ENCODE results near the gene ABCC6. TPM values are rescaled to one million over a fixed set of nuclear protein-coding genes. Genes with fewer than 3 reads are reported as not detected.
"Not testable (repeated sequence)": the region's sequence is repeated elsewhere in the genome, so short reads cannot be mapped to it uniquely, and the experiment has no call there.

ABCC6 gene
- polyA plus RNA-seq, 1 of the 3 experiments (the other 2 are of a cell fraction), result 0.71 TPM

DNA sequence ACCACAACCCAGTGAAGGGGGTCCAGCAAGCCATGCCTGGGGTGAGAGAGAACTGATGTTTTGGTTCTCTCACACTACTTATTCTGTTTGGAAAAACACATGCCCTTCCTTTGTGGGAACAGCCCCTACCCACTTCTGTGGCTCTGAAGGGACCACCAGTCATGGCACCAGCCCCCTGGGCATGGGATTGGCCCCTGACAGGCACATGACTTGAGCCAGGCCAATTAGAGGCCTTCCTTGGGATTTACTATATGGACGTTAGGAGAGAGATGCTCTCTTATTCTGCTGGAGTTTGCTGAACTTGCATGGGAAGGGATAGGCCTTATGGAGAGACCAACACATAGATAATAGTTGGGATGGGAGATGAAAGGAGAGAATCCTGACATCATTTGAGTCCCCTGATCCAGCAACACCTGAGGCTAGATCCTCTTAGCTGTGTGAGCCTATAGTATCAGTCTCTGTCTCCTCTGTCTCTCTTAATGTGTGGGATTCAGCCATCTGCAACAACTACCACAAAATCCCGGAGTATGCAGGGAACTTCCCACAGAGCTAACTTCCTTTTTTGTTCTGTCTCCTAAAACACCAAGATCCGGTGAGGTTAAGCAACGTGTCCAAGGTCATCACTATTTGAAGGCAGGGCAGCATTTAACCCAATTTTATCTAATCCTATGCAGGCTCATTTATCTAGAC, 16.1 kb downstream of the ABCC6 start:
- CTCF ChIA-PET; H3K79me2 ChIP-seq (ENCODE audit: insufficient read depth); H3K9me2 ChIP-seq: not testable (repeated sequence)

DNA sequence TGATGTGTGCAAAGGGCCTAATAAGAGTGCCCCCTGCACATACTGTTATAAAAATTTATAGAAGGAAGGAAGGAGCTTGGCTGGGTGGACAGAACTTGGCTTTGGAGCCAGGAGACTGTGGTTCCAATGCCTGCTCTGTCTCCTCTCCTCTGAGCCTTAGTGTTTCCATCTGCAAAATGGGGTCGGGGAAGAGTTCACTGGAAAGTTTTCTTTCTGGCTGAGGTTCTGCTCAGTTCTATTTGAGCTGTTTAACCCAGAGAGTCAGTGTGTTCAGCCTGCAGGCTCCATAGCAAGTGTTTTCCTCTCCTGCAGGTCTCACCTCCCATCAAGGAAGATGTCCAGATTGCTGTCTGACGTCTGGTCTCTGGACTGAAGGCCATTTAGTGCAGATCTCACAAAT, 17.4 kb downstream of the ABCC6 start:
- 83% methylated on average over 1 of the region's 2 CpGs for WGBS (ENCODE audit: low lambda C conversion rate)
- H3K4me2 ChIP-seq; H3K79me2 ChIP-seq (ENCODE audit: insufficient read depth); H3K36me3 ChIP-seq (replicated peaks in 1 of 2; ENCODE audit: control insufficient read depth in 1 of 2, insufficient read depth in 2 of 2, low read length in 1 of 2); DNase-seq; H3K4me1 ChIP-seq (ENCODE audit: control insufficient read depth in 1 of 2, insufficient read depth in 2 of 2, low read depth in 1 of 2, low read length in 1 of 2); H3K9ac ChIP-seq; H2AFZ ChIP-seq (ENCODE audit: low read depth); POLR2A ChIA-PET; H3K27ac ChIP-seq (ENCODE audit: low read depth in 2 of 2, low read length in 1 of 2); H3K9me3 ChIP-seq; H3K27me3 ChIP-seq (ENCODE audit: insufficient read depth); H3K4me3 ChIP-seq (ENCODE audit: low read depth in 2 of 2, low read length in 1 of 2); H3F3A ChIP-seq (replicated peaks; ENCODE audit: insufficient read depth); CTCF ChIA-PET; H3K9me2 ChIP-seq; H4K20me1 ChIP-seq (ENCODE audit: insufficient read depth): not testable (repeated sequence)

More for the DNA sequence above, 16.1 kb downstream of the ABCC6 start:
- H3K9ac ChIP-seq; H3F3A ChIP-seq (replicated peaks; ENCODE audit: insufficient read depth); H4K20me1 ChIP-seq (ENCODE audit: insufficient read depth); H3K27ac ChIP-seq (ENCODE audit: low read depth in 2 of 2, low read length in 1 of 2); H3K27me3 ChIP-seq (ENCODE audit: insufficient read depth); H3K36me3 ChIP-seq (replicated peaks in 1 of 2; ENCODE audit: control insufficient read depth in 1 of 2, insufficient read depth in 2 of 2, low read length in 1 of 2); DNase-seq; H3K4me2 ChIP-seq; H2AFZ ChIP-seq (ENCODE audit: low read depth); H3K4me1 ChIP-seq (ENCODE audit: control insufficient read depth in 1 of 2, insufficient read depth in 2 of 2, low read depth in 1 of 2, low read length in 1 of 2); H3K4me3 ChIP-seq (ENCODE audit: low read depth in 2 of 2, low read length in 1 of 2); POLR2A ChIA-PET; H3K9me3 ChIP-seq: not testable (repeated sequence)
- WGBS (ENCODE audit: low lambda C conversion rate), result 50% methylated on average over 1 of the region's 4 CpGs

DNA sequence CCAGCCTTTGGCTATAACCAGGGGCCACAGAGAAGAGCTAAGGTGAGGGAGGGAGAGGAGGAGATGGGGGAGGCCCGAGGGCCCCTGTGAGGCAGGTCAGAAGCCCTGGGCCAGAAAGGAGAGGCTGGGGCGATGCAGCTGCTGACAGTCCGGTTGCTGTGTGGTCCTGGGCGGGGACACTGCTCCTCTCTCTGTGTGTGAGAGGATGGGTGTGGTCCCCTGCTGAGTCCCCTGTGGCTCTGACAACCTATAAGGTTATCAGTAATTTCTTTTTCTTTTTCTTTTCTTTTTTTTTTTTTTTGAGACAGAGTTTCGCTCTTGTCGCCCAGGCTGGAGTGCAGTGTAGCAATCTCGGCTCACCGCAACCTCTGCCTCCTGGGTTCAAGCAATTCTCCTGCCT, 18.7 kb downstream of the ABCC6 start:
- H3K4me2 ChIP-seq; H3K9me2 ChIP-seq; H3K27me3 ChIP-seq (ENCODE audit: insufficient read depth); POLR2A ChIA-PET; H3K9ac ChIP-seq; H3K9me3 ChIP-seq; H3K4me3 ChIP-seq (ENCODE audit: low read depth in 2 of 2, low read length in 1 of 2); H3K79me2 ChIP-seq (ENCODE audit: insufficient read depth); H3K27ac ChIP-seq (ENCODE audit: low read depth in 2 of 2, low read length in 1 of 2); H3K4me1 ChIP-seq (ENCODE audit: control insufficient read depth in 1 of 2, insufficient read depth in 2 of 2, low read depth in 1 of 2, low read length in 1 of 2); DNase-seq; H4K20me1 ChIP-seq (ENCODE audit: insufficient read depth); H3F3A ChIP-seq (replicated peaks; ENCODE audit: insufficient read depth); H2AFZ ChIP-seq (ENCODE audit: low read depth); CTCF ChIA-PET; H3K36me3 ChIP-seq (replicated peaks in 1 of 2; ENCODE audit: control insufficient read depth in 1 of 2, insufficient read depth in 2 of 2, low read length in 1 of 2): not testable (repeated sequence)
- WGBS (ENCODE audit: low lambda C conversion rate), result 84% methylated on average over 8 of the region's 8 CpGs

DNA sequence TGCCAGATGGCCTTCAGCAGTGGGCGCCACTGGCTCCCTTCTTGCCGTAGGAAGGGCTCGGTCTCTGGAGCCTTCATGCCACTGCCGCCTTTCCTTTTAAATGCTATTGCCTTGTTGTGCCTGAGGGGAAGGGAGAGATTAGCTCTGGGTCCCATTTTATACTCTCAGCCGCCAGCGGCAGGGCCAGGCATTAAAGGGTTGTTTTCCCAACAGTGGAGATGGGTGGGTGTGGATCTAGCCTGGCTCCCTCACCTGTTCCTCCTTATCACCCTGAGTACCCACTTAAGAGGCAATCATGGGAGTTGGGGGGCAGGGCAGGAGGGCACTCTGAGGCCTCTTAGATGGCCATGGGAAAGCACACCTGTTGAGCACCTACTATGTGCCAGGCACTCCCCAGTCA, 19.8 kb downstream of the ABCC6 start:
- CTCF ChIA-PET; H3K4me3 ChIP-seq (ENCODE audit: low read depth in 2 of 2, low read length in 1 of 2); H3K27me3 ChIP-seq (ENCODE audit: insufficient read depth); POLR2A ChIA-PET; H3F3A ChIP-seq (replicated peaks; ENCODE audit: insufficient read depth); H3K4me2 ChIP-seq; H3K27ac ChIP-seq (ENCODE audit: low read depth in 2 of 2, low read length in 1 of 2); H3K79me2 ChIP-seq (ENCODE audit: insufficient read depth); H3K9me3 ChIP-seq; H3K36me3 ChIP-seq (replicated peaks in 1 of 2; ENCODE audit: control insufficient read depth in 1 of 2, insufficient read depth in 2 of 2, low read length in 1 of 2); H4K20me1 ChIP-seq (ENCODE audit: insufficient read depth); H3K4me1 ChIP-seq (ENCODE audit: control insufficient read depth in 1 of 2, insufficient read depth in 2 of 2, low read depth in 1 of 2, low read length in 1 of 2); H3K9me2 ChIP-seq; H2AFZ ChIP-seq (ENCODE audit: low read depth); H3K9ac ChIP-seq; DNase-seq: not testable (repeated sequence)
- 91% methylated on average over 6 of the region's 6 CpGs for WGBS (ENCODE audit: low lambda C conversion rate)

All from SK-N-SH (cell line).